GM06990 (cell line): ENCODE measurements around the gene NOX5.

ENCODE experiments used
- DNase-seq: peaks from one replicate; pipeline ENCODE4 v3.0.0-alpha.2; 2011; ENCODE audit not compliant: insufficient read length; ENCODE audit errors: extremely low read depth
- H3K27me3 ChIP-seq: replicated peaks from 2 replicates; pipeline ENCODE4 v1.6.0; 2011; ENCODE audit warnings: low read length; ENCODE audit not compliant: control insufficient read depth, insufficient read depth
- H3K36me3 ChIP-seq: 2 replicates; pipeline ENCODE4 v1.5.1; 2011; ENCODE audit warnings: low read length; ENCODE audit not compliant: control insufficient read depth, insufficient read depth
- H3K4me3 ChIP-seq: replicated peaks from 2 replicates; pipeline ENCODE4 v1.5.1; 2011; ENCODE audit warnings: low read depth, mild to moderate bottlenecking, control low read depth, low read length
- CTCF ChIP-seq: IDR thresholded peaks from 2 replicates; pipeline ENCODE4 v1.5.1; 2011; ENCODE audit warnings: low read length, control low read depth, mild to moderate bottlenecking, inconsistent platforms; ENCODE audit not compliant: insufficient read depth, poor library complexity, severe bottlenecking

Gene NOX5

GRCh38 chr15:68999091-68999490, 15.4 kb upstream of the NOX5 start:
- no peaks in the 10 kb centered on the region; the same call in 1 of the 2 replicates for H3K27me3 ChIP-seq
- no peak for DNase-seq
- no peak overlapping the region for H3K4me3 ChIP-seq
- no peaks in the 10 kb centered on the region for H3K36me3 ChIP-seq
- TF ChIP-seq CTCF = no peak

- Histone ChIP-seq H3K36me3 (no peaks in the 10 kb centered on the region), H3K4me3 (no peak overlapping the region), H3K27me3 (no peaks in the 10 kb centered on the region)
- DNase-seq = no peak
- no peak for TF ChIP-seq CTCF
Observed at GRCh38 chr15:69000091-69000490, 14.4 kb upstream of the NOX5 start.

GRCh38 chr15:69000725-69001503, 13.6 kb upstream of the NOX5 start:
- no peak for DNase-seq
- no peaks in the 10 kb centered on the region for H3K36me3 ChIP-seq
- TF ChIP-seq CTCF = no peak
- no peak overlapping the region for H3K4me3 ChIP-seq
- H3K27me3 ChIP-seq = no peaks in the 10 kb centered on the region

- no peak for TF ChIP-seq CTCF
- Histone ChIP-seq H3K36me3 (no peaks in the 10 kb centered on the region), H3K27me3 (no peaks in the 10 kb centered on the region), H3K4me3 (no peak overlapping the region)
- DNase-seq = no peak
Observed at GRCh38 chr15:69002783-69003182, 11.7 kb upstream of the NOX5 start.

GRCh38 chr15:69004011-69004410, 10.5 kb upstream of the NOX5 start:
- Histone ChIP-seq H3K27me3 (no peaks in the 10 kb centered on the region), H3K4me3 (no peak overlapping the region), H3K36me3 (no peaks in the 10 kb centered on the region)
- TF ChIP-seq CTCF = no peak
- no peak for DNase-seq

GRCh38 chr15:69008056-69008455, 6.4 kb upstream of the NOX5 start:
- no peaks in the 10 kb centered on the region for H3K27me3 ChIP-seq
- no peak for DNase-seq
- TF ChIP-seq CTCF = no peak

More at GRCh38 chr15:69008056-69008455, 6.4 kb upstream of the NOX5 start:
- Histone ChIP-seq H3K36me3 (no peaks in the 10 kb centered on the region), H3K4me3 (no peak overlapping the region)
